Esophagus squamous epithelium (tissue), 5 donors: ENCODE results near the gene HLF. TPM values are rescaled to one million over a fixed set of nuclear protein-coding genes. Genes with fewer than 3 reads are reported as not detected.

Experiments used
- DNase-seq: peaks from one replicate; lab custom pipeline; 2025; lab: John Stamatoyannopoulos, UW
- H3K27ac ChIP-seq, 4 donors: fragments of 200-600 bp; sonication (generic); one replicate each; pipeline ENCODE4 v1.5.1; 2016 to 2019; ENCODE audit warnings: mild to moderate bottlenecking in 1 of 4
- H3K27me3 ChIP-seq, 4 donors: fragments of 200-600 bp; sonication (generic); 1 replicate in 3 of 4; 2 replicates in 1 of 4; pipeline versions ENCODE4 v1.5.1 to v1.6.0; 2017 to 2021; ENCODE audit warnings: antibody characterized with exemption in 1 of 4
- H3K36me3 ChIP-seq, 3 donors: fragments of 200-600 bp; sonication (generic); one replicate each; pipeline ENCODE4 v1.5.1; 2016 to 2019
- H3K4me1 ChIP-seq, 3 donors: fragments of 200-600 bp; sonication (generic); one replicate each; pipeline ENCODE4 v1.5.1; 2017 to 2019
- H3K4me3 ChIP-seq, 4 donors: fragments of 200-600 bp; sonication (generic); 1 replicate in 3 of 4; 2 replicates in 1 of 4; pipeline ENCODE4 v1.5.1; 2016 to 2019; ENCODE audit warnings: mild to moderate bottlenecking in 2 of 4, moderate library complexity in 1 of 4
- H3K9me3 ChIP-seq, 3 donors: fragments of 200-600 bp; sonication (generic); one replicate each; pipeline ENCODE4 v1.5.1; 2016 to 2019
- CTCF ChIP-seq, 6 experiments: fragments of 450-650 bp in 4 of 6; fragments of 200-600 bp in 2 of 6; sonication (generic) in 2 of 6; IDR thresholded peaks; one replicate each; pipeline ENCODE4 v1.5.1; 2016 to 2019; ENCODE audit warnings: antibody characterized with exemption in 6 of 6, mild to moderate bottlenecking in 4 of 6, moderate library complexity in 4 of 6
- POLR2A ChIP-seq, 4 donors: fragments of 450-650 bp; IDR thresholded peaks; one replicate each; pipeline ENCODE4 v1.6.1; 2017; ENCODE audit warnings: antibody characterized with exemption in 4 of 4, mild to moderate bottlenecking in 4 of 4, moderate library complexity in 3 of 4
- WGBS, 2 donors: methylation state at CpG; one replicate each; pipeline ENCODE4 v1.1.5; 2018; 5-methylcytosine and 5-hydroxymethylcytosine counted together
- intact Hi-C: fragments of 100-400 bp; cut with DNase I; formaldehyde crosslinking; loops from one replicate; pipeline ENCODE4 v1.15.0; 2022
- total RNA-seq, 4 donors: library from RNA; depleted of rRNA; stranded (reverse); fragments of >200 nt; gene quantifications; one replicate each; pipeline ENCODE4 v1.1.0, GENCODE V29; 2016
- donor health status: DM: yes; HTN: yes; CAD: no.

HLF gene
- total RNA-seq, 4 donors from 2014 or later = 7.7 to 55.1 (median 22.8) TPM

- 86 to 87% methylated on average over 5 of the region's 5 CpGs for WGBS, 2 donors
- H3K9me3 ChIP-seq = no peaks in the 10 kb centered on the region
- TF ChIP-seq CTCF (IDR thresholded peaks at IDR 0.05) (no peak), POLR2A (IDR thresholded peaks at IDR 0.05) (no peak)
- no peak overlapping the region for H3K27ac ChIP-seq
- peaks cover 0 to 71% (median 12%) of the 10 kb centered on the region in 3 donors for H3K4me1 ChIP-seq
- no peak for DNase-seq
- intact Hi-C loops = no loop called here
- no peak overlapping the region for H3K4me3 ChIP-seq
- peaks cover 0 to 63% (median 0%) of the 10 kb centered on the region in 3 donors for H3K36me3 ChIP-seq
- no peaks in the 10 kb centered on the region for H3K27me3 ChIP-seq
Measured at GRCh38 chr17:55292094-55292493, 27.3 kb downstream of the HLF start.

DNA sequence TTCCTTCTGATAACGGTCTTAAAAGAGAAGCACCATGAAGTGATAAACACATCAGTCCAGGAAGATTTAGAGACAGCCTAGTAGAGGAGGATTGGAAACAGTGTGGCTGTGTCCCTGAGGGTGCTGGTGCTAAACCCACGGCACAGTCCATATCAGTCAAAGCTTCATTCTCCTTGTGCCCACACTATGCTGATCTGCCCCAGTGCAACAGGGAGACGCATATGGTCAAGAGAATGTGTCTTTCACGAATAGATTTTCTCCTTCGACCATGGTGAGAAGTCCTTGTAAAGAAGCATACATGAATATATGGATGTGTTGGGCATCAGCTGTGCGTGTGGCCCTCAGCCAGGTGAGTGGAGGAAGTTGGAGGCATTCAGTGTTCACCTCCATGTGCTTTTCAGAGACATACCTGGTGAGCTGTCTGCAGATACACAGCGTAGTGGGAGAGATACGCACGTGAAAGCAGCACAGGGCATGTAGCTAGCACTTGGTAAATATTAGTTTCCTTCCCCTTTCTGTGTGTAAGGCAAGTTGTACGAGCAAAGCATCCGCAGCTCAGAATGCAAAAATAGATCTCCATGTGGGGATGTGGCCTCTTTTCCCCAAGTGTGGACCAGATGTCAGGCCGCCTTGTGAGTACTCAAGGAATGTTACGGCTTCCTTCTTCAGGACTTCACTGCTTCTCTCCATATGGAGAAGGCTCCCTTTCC lies 29.4 kb downstream of the HLF start:
- Histone ChIP-seq H3K27me3 (no peaks in the 10 kb centered on the region), H3K4me1 (peaks cover 0 to 51% (median 7%) of the 10 kb centered on the region in 3 donors), H3K27ac (peak overlapping the region in 3 of 4 donors; percentile 5 to 69 (median 63)), H3K4me3 (no peak overlapping the region), H3K36me3 (peaks cover 0 to 67% (median 0%) of the 10 kb centered on the region in 3 donors), H3K9me3 (no peaks in the 10 kb centered on the region)
- intact Hi-C loops = no loop called here
- TF ChIP-seq CTCF (IDR thresholded peaks at IDR 0.05) (no peak), POLR2A (IDR thresholded peaks at IDR 0.05) (no peak)
- no peak for DNase-seq
- 62 to 76% methylated on average over 11 to 13 of the region's 13 CpGs for WGBS, 2 donors

DNA sequence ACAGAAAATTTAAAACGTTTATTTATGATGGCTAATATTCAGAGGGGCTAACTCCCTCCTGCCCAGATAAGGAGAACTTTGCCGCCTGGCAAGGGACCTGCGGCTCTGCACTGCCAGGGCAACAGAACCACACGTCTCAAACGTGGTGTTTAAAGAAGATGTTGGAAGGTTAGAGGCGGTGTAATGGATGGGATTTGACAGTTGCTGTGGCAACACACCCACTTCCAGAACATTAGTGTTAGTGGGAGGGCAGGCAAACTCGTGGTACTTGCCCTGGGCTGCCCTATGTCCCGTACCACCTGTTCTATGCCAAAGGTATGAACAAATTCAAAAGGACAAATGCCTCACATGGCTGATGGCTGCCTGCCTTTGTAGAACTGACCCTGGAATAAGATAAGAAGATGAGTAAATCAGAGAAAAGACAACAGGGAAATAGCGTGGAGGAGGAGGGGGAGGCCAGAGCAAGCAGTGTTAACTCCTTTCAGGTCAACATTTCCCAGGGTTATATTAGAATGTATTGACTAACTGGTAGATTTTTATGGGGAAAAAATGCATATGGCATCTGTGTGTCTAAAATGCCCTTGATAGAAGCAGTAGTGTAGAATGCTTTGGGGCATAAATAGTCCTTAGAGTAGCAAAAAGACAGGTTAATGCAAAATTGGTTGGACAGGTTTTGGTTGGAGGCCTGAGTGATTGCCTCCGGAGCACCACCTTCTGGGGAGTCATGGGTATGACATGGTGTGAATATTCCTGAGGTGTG lies 30.8 kb downstream of the HLF start:
- Histone ChIP-seq H3K4me1 (peaks cover 0 to 38% (median 7%) of the 10 kb centered on the region in 3 donors), H3K9me3 (no peaks in the 10 kb centered on the region), H3K27me3 (no peaks in the 10 kb centered on the region), H3K36me3 (peaks cover 0 to 69% (median 0%) of the 10 kb centered on the region in 3 donors), H3K4me3 (no peak overlapping the region), H3K27ac (peak overlapping the region; percentile 3 to 69 (median 58))
- no peak for TF ChIP-seq POLR2A (IDR thresholded peaks at IDR 0.05)
- peak; percentile 77 to 90 (median 86) for TF ChIP-seq CTCF (IDR thresholded peaks at IDR 0.05)
- intact Hi-C loops = no loop called here
- 32 to 47% methylated on average over 9 to 10 of the region's 10 CpGs for WGBS, 2 donors
- no peak for DNase-seq

GRCh38 chr17:55296171-55296695 lies 31.5 kb downstream of the HLF start:
- TF ChIP-seq CTCF (IDR thresholded peaks at IDR 0.05) = no peak
- TF ChIP-seq POLR2A (IDR thresholded peaks at IDR 0.05) = no peak
- peaks cover 0 to 63% (median 0%) of the 10 kb centered on the region in 3 donors for H3K36me3 ChIP-seq
- WGBS, 2 donors = 34 to 38% methylated on average over 6 of the region's 6 CpGs
- H3K4me1 ChIP-seq = peaks cover 0 to 34% (median 7%) of the 10 kb centered on the region in 3 donors
- no peak overlapping the region for H3K4me3 ChIP-seq
- no peaks in the 10 kb centered on the region for H3K27me3 ChIP-seq
- H3K9me3 ChIP-seq = no peaks in the 10 kb centered on the region
- intact Hi-C loops = no loop called here
- H3K27ac ChIP-seq = peak overlapping the region in 1 of 4 donors; percentile 69
- no peak for DNase-seq
